ENCODE data around the gene ZBTB43.
"Not testable (repeated sequence)": the region's sequence is repeated elsewhere in the genome, so short reads cannot be mapped to it uniquely, and the experiment has no call there.

Gene ZBTB43

GRCh38 chr9:126804696-126805553, at the start of gene ZBTB43:
TSS of gene ZBTB43 (plus strand) at chr9:126805040. CDS start at chr9:126832510, 27,470 bp downstream.
- peak; percentile 90 to 93 for DNase-seq

GRCh38 chr9:126755317-126755875, 49.4 kb upstream of the ZBTB43 start:
- no peak for DNase-seq

- DNase-seq = no peak
These were observed 48.6 kb upstream of the ZBTB43 start for GRCh38 chr9:126756238-126756637.

GRCh38 chr9:126756876-126757415, 47.9 kb upstream of the ZBTB43 start:
- no peak for DNase-seq

GRCh38 chr9:126758916-126759585, 45.8 kb upstream of the ZBTB43 start:
- DNase-seq = no peak

GRCh38 chr9:126761274-126761673, 43.6 kb upstream of the ZBTB43 start:
- no peak for DNase-seq

- DNase-seq = no peak
These were observed 41.6 kb upstream of the ZBTB43 start for GRCh38 chr9:126763130-126763764.

- DNase-seq = peak; percentile 52 to 66
These were observed 31.7 kb upstream of the ZBTB43 start for GRCh38 chr9:126773004-126773607.

- DNase-seq = no peak
These were observed 28.9 kb upstream of the ZBTB43 start for GRCh38 chr9:126775926-126776325.

GRCh38 chr9:126777733-126778132, 27.1 kb upstream of the ZBTB43 start:
- no peak for DNase-seq

GRCh38 chr9:126778141-126778540, 26.7 kb upstream of the ZBTB43 start:
- DNase-seq = no peak

- not testable (repeated sequence) for DNase-seq
These were observed 26.1 kb upstream of the ZBTB43 start for GRCh38 chr9:126778696-126779095.

GRCh38 chr9:126781186-126782052, 23.4 kb upstream of the ZBTB43 start:
- DNase-seq = peak; percentile 80 to 83

GRCh38 chr9:126782053-126782388, 22.8 kb upstream of the ZBTB43 start:
- DNase-seq = no peak

- no peak for DNase-seq
These were observed 20.9 kb upstream of the ZBTB43 start for GRCh38 chr9:126783949-126784348.

- no peak for DNase-seq
These were observed 20.4 kb upstream of the ZBTB43 start for GRCh38 chr9:126784401-126784800.

- DNase-seq = not testable (repeated sequence)
These were observed 20.0 kb upstream of the ZBTB43 start for GRCh38 chr9:126784841-126785240.

- DNase-seq = no peak
These were observed 16.8 kb upstream of the ZBTB43 start for GRCh38 chr9:126788046-126788445.

- DNase-seq = no peak
These were observed 16.0 kb upstream of the ZBTB43 start for GRCh38 chr9:126788634-126789349.

GRCh38 chr9:126790561-126790960, 14.3 kb upstream of the ZBTB43 start:
- DNase-seq = no peak
